ENCODE data around the gene TRPT1. TPM values are rescaled to one million over a fixed set of nuclear protein-coding genes. Genes with fewer than 3 reads are reported as not detected.

Gene TRPT1
- total RNA-seq, 6 donors from 2014 or later, result 27.2 to 69.1 (median 35.2) TPM

GRCh38 chr11:64245401-64245796, 19.4 kb upstream of the TRPT1 start:
- 4% methylated on average over 6 of the region's 6 CpGs; no CpG with 5 or more reads in 1 of the 2 donors for WGBS, 2 donors

GRCh38 chr11:64244966-64245365, 19.0 kb upstream of the TRPT1 start:
- H3K36me3 ChIP-seq, result peaks cover 0 to 13% (median 10%) of the 10 kb centered on the region in 4 donors
- H3K4me1 ChIP-seq, result peaks cover 40 to 56% (median 46%) of the 10 kb centered on the region in 4 donors
- H3K4me3 ChIP-seq, result peak overlapping the region in 3 of 4 donors; percentile 69 to 79 (median 70)
- ATAC-seq (ENCODE audit: low FRiP score in 2 of 2), result no peak
- peak overlapping the region; percentile 73 to 91 (median 82) for H3K27ac ChIP-seq
- H3K9me3 ChIP-seq, result no peaks in the 10 kb centered on the region
- DNase-seq, result peak in 1 of 2 donors; percentile 45
- H3K27me3 ChIP-seq, result no peaks in the 10 kb centered on the region
- 30% methylated on average over 6 of the region's 6 CpGs; no CpG with 5 or more reads in 1 of the 2 donors for WGBS, 2 donors
- TF ChIP-seq CTCF (IDR thresholded peaks at IDR 0.05) (no peak), POLR2A (IDR thresholded peaks at IDR 0.05) (no peak), POLR2AphosphoS5 (IDR thresholded peaks at IDR 0.05) (no peak), EP300 (IDR thresholded peaks at IDR 0.05) (no peak)

More at GRCh38 chr11:64245401-64245796, 19.4 kb upstream of the TRPT1 start:
- DNase-seq, result no peak
- Histone ChIP-seq H3K27ac (peak overlapping the region; percentile 73 to 91 (median 82)), H3K27me3 (no peaks in the 10 kb centered on the region), H3K4me1 (peaks cover 36 to 53% (median 42%) of the 10 kb centered on the region in 4 donors), H3K36me3 (peaks cover 0 to 13% (median 10%) of the 10 kb centered on the region in 4 donors), H3K4me3 (peak overlapping the region; percentile 64 to 79 (median 70)), H3K9me3 (no peaks in the 10 kb centered on the region)
- ATAC-seq (ENCODE audit: low FRiP score in 2 of 2), result no peak
- TF ChIP-seq POLR2AphosphoS5 (IDR thresholded peaks at IDR 0.05) (no peak), EP300 (IDR thresholded peaks at IDR 0.05) (no peak), POLR2A (IDR thresholded peaks at IDR 0.05) (no peak), CTCF (IDR thresholded peaks at IDR 0.05) (no peak)

GRCh38 chr11:64244107-64244506, 18.1 kb upstream of the TRPT1 start:
- no peak for DNase-seq
- no peaks in the 10 kb centered on the region for H3K27me3 ChIP-seq
- ATAC-seq (ENCODE audit: low FRiP score in 2 of 2), result no peak
- H3K4me3 ChIP-seq, result no peak overlapping the region
- H3K4me1 ChIP-seq, result peaks cover 45 to 64% (median 52%) of the 10 kb centered on the region in 4 donors
- H3K9me3 ChIP-seq, result no peaks in the 10 kb centered on the region
- peaks cover 0 to 13% (median 10%) of the 10 kb centered on the region in 4 donors for H3K36me3 ChIP-seq
- TF ChIP-seq EP300 (IDR thresholded peaks at IDR 0.05) (no peak), POLR2AphosphoS5 (IDR thresholded peaks at IDR 0.05) (no peak), CTCF (IDR thresholded peaks at IDR 0.05) (no peak), POLR2A (IDR thresholded peaks at IDR 0.05) (no peak)
- no peak overlapping the region for H3K27ac ChIP-seq
- WGBS, 2 donors, result 76 to 86% methylated on average over 5 of the region's 5 CpGs

- H3K9me3 ChIP-seq, result no peaks in the 10 kb centered on the region
- DNase-seq (peak in 1 of 2 donors; percentile 38), ATAC-seq (ENCODE audit: low FRiP score in 2 of 2) (no peak)
- peaks cover 48 to 70% (median 56%) of the 10 kb centered on the region in 4 donors for H3K4me1 ChIP-seq
- peak overlapping the region in 1 of 4 donors; percentile 89 for H3K4me3 ChIP-seq
- 81 to 90% methylated on average over 4 to 8 of the region's 8 CpGs for WGBS, 2 donors
- H3K27ac ChIP-seq, result peak overlapping the region in 1 of 4 donors; percentile 93
- no peaks in the 10 kb centered on the region for H3K27me3 ChIP-seq
- TF ChIP-seq POLR2A (IDR thresholded peaks at IDR 0.05) (no peak), EP300 (IDR thresholded peaks at IDR 0.05) (no peak), POLR2AphosphoS5 (IDR thresholded peaks at IDR 0.05) (no peak), CTCF (IDR thresholded peaks at IDR 0.05) (no peak)
- peaks cover 0 to 18% (median 13%) of the 10 kb centered on the region in 4 donors for H3K36me3 ChIP-seq
These were observed 17.4 kb upstream of the TRPT1 start for GRCh38 chr11:64243236-64243854.
